ENCODE data around the gene TMTC2.
A peak's percentile ranks its signal among the peaks of the same experiment; 100 is the strongest.

TMTC2 gene

DNA sequence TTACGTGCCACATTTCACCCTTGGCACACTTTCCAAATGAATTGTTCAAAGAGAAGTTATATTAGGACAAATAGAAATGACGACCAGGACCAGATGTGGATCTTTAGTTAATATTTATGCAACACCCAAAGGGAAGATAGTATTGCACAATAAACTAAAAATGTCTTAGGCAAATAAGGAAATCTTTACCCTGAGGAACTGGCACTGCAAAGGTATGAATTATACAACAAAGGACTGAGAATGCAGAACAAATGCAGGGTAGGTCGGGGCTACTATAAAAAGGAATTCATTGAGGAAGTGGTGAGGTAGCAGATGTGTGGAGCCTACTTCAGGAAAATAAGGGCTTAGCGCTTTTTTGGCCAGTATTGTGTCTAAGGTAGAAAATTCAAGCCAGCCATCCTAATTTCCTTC lies 3.9 kb upstream of the TMTC2 start:
- DNase-seq, result no peak

- DNase-seq, result peak; percentile 88 to 93
Observed at GRCh38 chr12:82685790-82686167, 927 bp upstream of the TMTC2 start.

- peak in 1 of 2 experiments; percentile 46 for DNase-seq
Observed at GRCh38 chr12:82687021-82688011, 610 bp downstream of the TMTC2 start.

DNA sequence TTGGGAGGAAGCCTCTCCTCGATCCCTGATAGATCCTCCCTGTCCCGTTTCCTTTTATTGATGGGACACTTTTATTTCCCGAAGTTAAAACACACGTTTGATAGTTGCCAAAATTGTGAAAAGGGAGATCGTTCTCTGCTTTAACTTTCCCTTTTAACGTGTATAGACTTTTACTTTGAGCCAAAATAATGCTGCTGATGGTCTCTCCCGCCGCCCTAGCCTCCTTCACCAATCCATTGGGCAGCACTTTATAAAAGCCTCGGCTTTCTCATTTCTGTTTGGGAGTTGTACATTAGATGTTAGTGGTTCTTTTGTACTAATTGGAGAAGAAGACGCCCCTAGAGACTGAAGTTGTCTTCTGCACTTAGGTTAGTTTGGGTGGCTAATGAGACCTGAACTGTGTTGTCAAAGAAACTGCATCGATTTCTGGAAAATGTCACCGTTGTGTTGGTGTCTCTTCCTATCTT lies 1.4 kb downstream of the TMTC2 start:
- DNase-seq, result no peak

DNA sequence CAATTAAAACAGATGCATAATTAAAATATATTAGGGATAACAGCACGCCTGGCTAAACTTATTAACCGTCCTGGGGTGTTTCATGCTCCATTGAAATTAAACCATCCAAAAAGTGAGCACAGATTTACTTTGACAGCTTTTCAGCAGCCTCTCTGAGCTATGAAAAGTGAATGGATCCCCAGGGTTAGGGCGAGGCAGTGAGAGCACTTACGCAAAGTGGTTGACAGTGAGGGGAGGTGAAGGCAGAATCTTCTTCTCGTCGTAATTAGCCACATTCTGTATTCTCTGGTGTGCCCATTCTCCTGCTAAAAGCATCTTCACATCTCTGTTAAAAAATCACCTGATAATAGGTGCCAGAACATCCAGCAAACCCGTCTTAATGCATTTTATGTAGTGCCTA lies 1.9 kb downstream of the TMTC2 start:
- DNase-seq, result no peak

DNA sequence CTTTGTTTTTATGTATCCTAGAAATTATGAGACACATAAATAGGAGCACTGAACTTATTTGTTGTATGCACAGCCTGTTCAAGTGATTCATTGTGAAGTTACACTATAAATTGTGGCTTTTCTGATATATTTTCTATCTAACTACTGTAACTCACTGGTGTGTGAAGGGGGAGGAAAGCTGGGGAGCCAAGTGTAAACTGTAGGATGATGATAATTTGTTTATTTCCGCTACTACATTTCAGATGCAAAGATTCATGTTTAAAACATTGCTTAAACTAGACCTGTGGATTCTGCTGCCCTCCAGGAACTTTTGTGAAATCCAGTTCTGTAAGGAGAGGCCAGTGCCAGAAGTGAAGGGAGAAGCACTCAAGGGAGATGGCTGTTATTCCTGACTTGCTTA lies 3.3 kb downstream of the TMTC2 start:
- DNase-seq, result no peak

- DNase-seq, result no peak
Observed at GRCh38 chr12:82691513-82691912, 4.8 kb downstream of the TMTC2 start.

DNA sequence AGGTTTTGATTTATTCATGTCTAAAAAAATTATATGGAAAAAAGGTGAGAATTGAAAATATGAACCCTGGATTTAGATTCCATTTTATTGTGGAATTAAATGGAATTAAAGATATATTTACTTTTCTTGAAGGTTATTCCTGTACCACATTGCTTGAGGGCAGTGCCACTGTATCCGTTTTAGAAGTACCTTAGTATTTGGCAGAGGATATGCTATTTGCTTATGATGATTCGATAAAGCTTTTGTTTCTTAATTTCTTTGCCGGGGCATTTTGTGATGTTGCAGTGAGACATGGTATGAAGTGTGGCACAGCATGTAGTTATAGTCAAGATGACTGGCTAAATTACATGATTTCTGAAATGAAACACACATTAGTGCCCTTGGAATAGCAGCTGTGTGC lies 7.6 kb downstream of the TMTC2 start:
- no peak for DNase-seq

- no peak for DNase-seq
Observed at GRCh38 chr12:82694970-82695369, 8.3 kb downstream of the TMTC2 start.

DNA sequence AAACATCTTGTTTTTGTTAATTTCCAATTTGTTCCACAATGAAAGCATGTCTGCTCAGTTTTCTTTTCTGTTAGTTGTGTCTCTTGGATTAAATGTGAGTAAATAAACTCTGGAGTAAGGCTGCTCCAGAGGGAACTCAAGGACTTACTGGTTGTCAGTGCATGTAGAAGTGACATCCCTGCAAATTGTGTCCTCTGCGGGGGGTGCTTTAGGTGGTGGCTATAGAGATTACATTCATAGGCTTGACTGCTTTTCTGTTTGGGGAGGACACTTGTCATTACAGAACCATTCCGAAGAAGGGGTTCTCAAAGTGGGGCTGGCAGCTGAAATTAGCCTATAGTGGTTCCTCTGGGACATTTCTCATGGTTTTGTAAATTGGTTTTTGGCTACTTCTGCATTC lies 8.8 kb downstream of the TMTC2 start:
- DNase-seq, result no peak

DNA sequence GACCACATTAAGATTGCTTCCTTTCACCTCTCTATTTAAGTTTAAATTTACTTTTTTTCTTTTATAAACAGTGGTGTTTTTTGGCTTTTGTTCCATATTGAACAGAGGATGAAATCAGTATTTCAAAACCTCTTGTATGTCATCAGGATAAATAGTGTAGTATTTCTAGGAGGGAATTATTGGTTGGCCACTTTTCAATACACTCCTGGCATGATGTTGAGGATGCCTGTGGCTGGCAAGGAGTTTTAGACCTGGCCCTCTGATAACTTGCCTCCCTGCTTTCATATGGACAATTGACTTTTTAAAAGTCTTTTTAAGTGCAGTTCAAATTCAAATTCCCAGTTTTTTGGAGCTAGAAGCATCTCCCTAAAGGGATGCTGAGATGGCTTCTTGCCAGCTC lies 9.8 kb downstream of the TMTC2 start:
- no peak for DNase-seq

- DNase-seq, result no peak
Observed at GRCh38 chr12:82698708-82699564, 12.2 kb downstream of the TMTC2 start.

DNA sequence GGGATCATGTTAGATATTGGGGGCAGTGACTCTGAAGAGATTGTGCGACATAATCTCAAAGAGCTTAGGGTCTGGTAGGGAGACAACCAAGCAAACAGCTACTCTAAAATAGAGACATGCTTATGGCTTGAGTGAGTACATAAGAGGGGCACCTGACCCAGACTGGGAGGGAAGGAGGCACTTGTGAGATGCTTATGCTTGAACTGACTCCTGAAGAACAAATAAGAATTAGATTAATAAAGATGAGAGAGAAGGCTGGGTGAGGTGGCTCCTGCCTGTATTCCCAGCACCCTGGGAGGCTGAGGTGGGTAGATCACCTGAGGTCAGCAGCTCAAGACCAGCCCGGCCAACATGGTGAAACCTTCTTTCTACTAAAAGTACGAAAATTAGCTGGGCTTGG lies 19.1 kb downstream of the TMTC2 start:
- DNase-seq, result no peak

- no peak for DNase-seq
Observed at GRCh38 chr12:82708061-82708879, 21.6 kb downstream of the TMTC2 start.

DNA sequence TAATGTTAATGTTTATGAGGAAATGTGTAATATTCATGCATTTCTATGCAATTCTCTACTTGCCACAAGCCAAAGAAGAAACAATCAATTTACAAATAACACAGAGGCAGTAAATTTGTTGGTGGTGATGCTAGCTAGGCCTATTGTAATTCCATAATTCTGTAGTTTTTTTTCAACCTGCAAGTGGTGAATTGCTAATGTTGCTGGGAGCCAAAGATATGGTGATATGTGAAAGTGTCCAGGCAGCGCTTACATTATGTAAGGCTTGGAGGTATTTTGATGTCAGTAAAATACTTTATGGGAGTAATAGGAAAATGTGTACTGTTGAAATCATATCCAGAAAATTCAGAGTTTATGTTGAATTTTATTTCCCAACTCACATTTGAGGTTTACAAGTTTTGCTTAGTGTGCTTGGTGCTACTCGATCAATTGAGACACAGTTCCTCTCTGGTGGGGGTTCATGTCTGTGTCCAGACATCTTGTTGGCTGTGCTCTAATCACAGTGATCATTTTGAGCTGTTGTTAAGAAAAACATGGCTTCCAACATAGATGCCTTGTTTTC lies 23.2 kb downstream of the TMTC2 start:
- no peak for DNase-seq

- DNase-seq, result no peak
Observed at GRCh38 chr12:82710741-82711140, 24.0 kb downstream of the TMTC2 start.

DNA sequence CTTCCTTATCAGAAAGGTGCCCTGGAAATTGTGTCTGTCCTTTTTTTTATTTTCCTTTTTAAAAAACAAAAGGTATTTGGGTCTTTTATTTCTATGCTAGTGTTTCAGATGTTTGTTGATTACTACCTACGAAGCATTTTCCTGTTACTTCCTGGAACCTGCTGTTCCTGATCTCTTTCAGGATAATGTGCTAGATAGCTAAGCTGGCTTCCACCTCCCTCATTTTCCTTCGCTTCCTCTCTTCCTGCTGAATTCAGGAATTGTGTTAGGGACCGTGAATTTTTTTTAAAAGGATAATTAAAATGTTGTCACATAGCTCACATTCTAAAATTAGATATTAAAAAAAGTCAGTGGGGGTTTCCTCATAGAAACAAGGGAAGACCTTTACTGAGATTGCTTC lies 27.7 kb downstream of the TMTC2 start:
- DNase-seq, result no peak

DNA sequence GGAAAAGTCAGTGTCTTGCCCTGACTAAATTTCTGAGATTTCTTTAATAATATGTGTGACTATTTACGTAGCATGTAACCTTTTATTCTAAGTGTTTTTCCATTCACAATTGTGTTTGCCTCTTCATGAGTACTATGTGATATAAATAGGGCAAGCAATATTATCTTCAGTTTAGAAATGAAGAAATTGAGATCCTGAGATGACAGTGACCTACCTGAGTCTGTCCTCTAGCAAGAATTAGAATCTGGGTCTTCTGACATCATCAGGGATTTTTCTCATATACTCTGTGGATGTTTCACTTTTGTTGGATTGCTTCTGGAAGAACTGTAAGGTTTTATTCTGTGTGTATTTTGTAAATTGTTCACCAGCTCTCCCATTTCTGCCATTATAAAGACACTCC lies 35.0 kb downstream of the TMTC2 start:
- DNase-seq, result no peak

- DNase-seq, result no peak
Observed at GRCh38 chr12:82723093-82723492, 36.4 kb downstream of the TMTC2 start.

DNA sequence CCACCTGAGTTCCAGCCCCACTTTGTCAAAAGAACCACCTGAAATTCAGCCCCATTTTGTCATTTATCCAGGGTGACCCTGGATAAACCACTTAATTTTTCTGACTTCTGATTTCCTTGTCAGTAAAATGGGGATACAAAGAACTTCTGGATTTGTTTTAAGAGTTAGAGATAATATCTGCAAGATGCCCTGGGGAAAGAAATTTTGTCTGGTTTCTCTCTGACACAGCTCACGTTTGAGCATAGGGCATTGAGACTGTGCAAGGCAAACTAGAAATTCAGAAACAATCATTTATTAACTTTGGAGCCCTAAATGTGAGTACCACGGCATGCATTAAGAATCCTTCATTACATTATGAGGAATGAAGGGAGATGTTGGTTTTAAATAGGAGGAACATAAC lies 37.2 kb downstream of the TMTC2 start:
- DNase-seq, result no peak

DNA sequence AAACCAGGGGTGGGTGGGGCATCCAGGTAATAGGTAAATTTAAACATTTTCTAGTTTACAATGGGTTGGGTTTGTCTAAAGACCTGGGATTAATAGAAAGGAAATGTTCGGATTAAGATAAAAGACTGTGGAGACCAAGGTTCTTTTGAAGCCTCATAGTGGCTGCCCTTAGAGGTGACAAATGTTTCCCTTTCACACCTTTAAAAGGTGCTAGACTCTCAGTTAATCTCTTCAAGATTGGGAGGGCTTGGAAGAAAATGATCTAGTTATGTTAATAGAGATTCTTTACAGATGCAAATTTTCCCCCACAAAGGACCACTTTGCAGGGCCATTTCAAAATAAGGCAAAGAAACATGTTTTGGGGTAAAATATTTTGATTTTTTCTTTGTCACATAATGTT lies 39.0 kb downstream of the TMTC2 start:
- DNase-seq, result no peak

DNA sequence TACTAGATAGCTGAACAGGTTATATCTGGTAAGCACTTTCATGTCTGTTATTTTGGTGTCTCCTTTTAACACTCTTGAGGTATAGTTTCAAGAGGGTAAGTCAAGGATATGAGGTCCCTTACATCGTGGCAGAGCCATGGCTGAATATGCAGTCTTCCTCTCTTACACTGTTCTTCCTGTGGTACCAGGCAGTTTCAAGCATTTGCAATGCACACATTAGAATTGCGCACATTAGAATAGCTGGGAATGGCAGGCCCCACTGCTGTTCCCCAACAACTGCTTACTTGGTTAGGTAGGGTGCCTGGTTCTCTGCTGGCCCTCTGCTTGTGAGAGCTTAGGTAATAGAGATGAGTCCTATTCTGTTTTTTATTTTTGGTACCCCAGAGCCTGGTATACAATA lies 41.2 kb downstream of the TMTC2 start:
- no peak for DNase-seq

GRCh38 chr12:82728710-82729109 lies 42.0 kb downstream of the TMTC2 start:
- no peak for DNase-seq

Data from SW 1271 (cell line).